ENCODE data around the gene CXCL16. TPM values are rescaled to one million over a fixed set of nuclear protein-coding genes. Genes with fewer than 3 reads are reported as not detected.

The CXCL16 gene
- total RNA-seq, 4 donors from 2014 or later = 12.5 to 33.9 (median 18.8) TPM

- H3K27me3 ChIP-seq = peaks cover 34% of the 10 kb centered on the region
- H3K36me3 ChIP-seq = no peaks in the 10 kb centered on the region
- H3K4me3 ChIP-seq = no peak overlapping the region
- H3K27ac ChIP-seq = no peak overlapping the region
- 23% methylated on average over 5 of the region's 5 CpGs for WGBS
- TF ChIP-seq CTCF (IDR thresholded peaks at IDR 0.05) (no peak), POLR2AphosphoS5 (IDR thresholded peaks at IDR 0.05) (no peak), POLR2A (IDR thresholded peaks at IDR 0.05) (no peak), EP300 (IDR thresholded peaks at IDR 0.05) (no peak)
- peaks cover 13% of the 10 kb centered on the region for H3K4me1 ChIP-seq
- DNase-seq (ENCODE audit: low spot score in 2 of 2) = no peak
- no peaks in the 10 kb centered on the region for H3K9me3 ChIP-seq
Measured at GRCh38 chr17:4747847-4748246, 8.1 kb upstream of the CXCL16 start.

GRCh38 chr17:4744999-4745969 lies 5.6 kb upstream of the CXCL16 start:
- Histone ChIP-seq H3K9me3 (no peaks in the 10 kb centered on the region), H3K4me1 (peaks cover 13% of the 10 kb centered on the region), H3K4me3 (no peak overlapping the region), H3K27me3 (peaks cover 16% of the 10 kb centered on the region), H3K36me3 (no peaks in the 10 kb centered on the region), H3K27ac (no peak overlapping the region)
- 25% methylated on average over 45 of the region's 51 CpGs for WGBS
- DNase-seq (ENCODE audit: low spot score in 2 of 2) = no peak
- TF ChIP-seq CTCF (IDR thresholded peaks at IDR 0.05) (no peak), EP300 (IDR thresholded peaks at IDR 0.05) (no peak), POLR2AphosphoS5 (IDR thresholded peaks at IDR 0.05) (no peak), POLR2A (IDR thresholded peaks at IDR 0.05) (no peak)

- Histone ChIP-seq H3K4me1 (peaks cover 20% of the 10 kb centered on the region), H3K4me3 (no peak overlapping the region), H3K27ac (no peak overlapping the region), H3K27me3 (peaks cover 14% of the 10 kb centered on the region), H3K9me3 (no peaks in the 10 kb centered on the region), H3K36me3 (no peaks in the 10 kb centered on the region)
- WGBS = 89% methylated on average over 8 of the region's 9 CpGs
- TF ChIP-seq POLR2A (IDR thresholded peaks at IDR 0.05) (no peak), EP300 (IDR thresholded peaks at IDR 0.05) (no peak), CTCF (IDR thresholded peaks at IDR 0.05) (no peak), POLR2AphosphoS5 (IDR thresholded peaks at IDR 0.05) (no peak)
- no peak for DNase-seq (ENCODE audit: low spot score in 2 of 2)
Measured at GRCh38 chr17:4743898-4744297, 4.2 kb upstream of the CXCL16 start.

- Histone ChIP-seq H3K9me3 (no peaks in the 10 kb centered on the region), H3K27me3 (peaks cover 14% of the 10 kb centered on the region), H3K27ac (no peak overlapping the region), H3K4me3 (no peak overlapping the region), H3K36me3 (no peaks in the 10 kb centered on the region), H3K4me1 (peaks cover 26% of the 10 kb centered on the region)
- TF ChIP-seq POLR2A (IDR thresholded peaks at IDR 0.05) = no peak
- no peak for DNase-seq (ENCODE audit: low spot score in 2 of 2)
- 90% methylated on average over 5 of the region's 8 CpGs for WGBS
Measured at GRCh38 chr17:4743216-4743615, 3.5 kb upstream of the CXCL16 start.

- no peak for DNase-seq (ENCODE audit: low spot score in 2 of 2)
- Histone ChIP-seq H3K9me3 (no peaks in the 10 kb centered on the region), H3K36me3 (no peaks in the 10 kb centered on the region), H3K27me3 (peaks cover 14% of the 10 kb centered on the region), H3K4me1 (peaks cover 28% of the 10 kb centered on the region), H3K4me3 (no peak overlapping the region), H3K27ac (no peak overlapping the region)
- TF ChIP-seq CTCF (IDR thresholded peaks at IDR 0.05) = no peak
- TF ChIP-seq EP300 (IDR thresholded peaks at IDR 0.05) = no peak
- TF ChIP-seq POLR2AphosphoS5 (IDR thresholded peaks at IDR 0.05) = no peak
- no peak for TF ChIP-seq POLR2A (IDR thresholded peaks at IDR 0.05)
- WGBS = 74% methylated on average over 9 of the region's 10 CpGs
Measured at GRCh38 chr17:4742629-4743028, 2.9 kb upstream of the CXCL16 start.

Measured in suprapubic skin (tissue), 4 donors.